ENCODE data around the gene FYB1. TPM values are rescaled to one million over a fixed set of nuclear protein-coding genes. Genes with fewer than 3 reads are reported as not detected.

FYB1 gene
- total and polyA plus RNA-seq, 2 donors, result 2.9 to 10.9 TPM

DNA sequence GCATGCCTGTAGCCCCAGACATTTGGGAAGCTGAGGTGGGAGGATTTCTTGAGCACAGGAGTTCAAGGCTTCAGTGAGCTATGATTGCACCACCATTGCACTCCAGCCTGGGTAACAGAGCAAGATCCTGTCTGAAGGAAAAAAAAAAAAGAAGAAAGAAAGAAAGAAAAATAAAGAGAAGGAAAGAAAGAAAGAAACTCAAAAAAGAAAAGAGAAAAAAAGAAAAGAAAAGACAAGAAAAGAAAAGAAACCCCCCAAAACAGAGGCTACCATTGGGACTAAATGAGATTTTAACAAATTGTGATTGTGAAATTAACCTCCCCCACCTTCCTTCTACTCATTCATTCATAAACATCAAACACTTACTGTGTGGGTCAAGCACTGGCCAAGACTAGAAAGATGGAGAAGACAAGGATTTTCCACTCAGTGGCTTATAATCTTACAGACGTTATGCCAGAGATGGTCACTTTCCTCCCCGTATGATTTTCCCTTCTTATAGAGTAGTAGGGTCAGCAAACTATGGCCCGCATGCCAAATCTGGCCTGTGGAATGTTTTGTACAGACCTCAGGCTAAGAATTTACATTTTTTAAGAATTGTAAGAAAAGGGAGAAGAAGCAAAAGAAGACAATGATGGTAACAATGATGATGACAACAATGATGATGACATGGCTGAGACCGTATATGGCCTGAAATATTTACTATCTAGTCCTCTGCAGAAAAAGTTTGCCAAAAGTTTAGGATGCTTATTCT lies 1.1 kb upstream of the FYB1 start:
- Histone ChIP-seq H3K27ac (ENCODE audit: low read depth) (no peak overlapping the region), H3K4me1 (ENCODE audit: insufficient read depth) (no peaks in the 10 kb centered on the region), H3K4me3 (ENCODE audit: low read depth, low read length) (no peak overlapping the region), H3K36me3 (ENCODE audit: insufficient read depth) (no peaks in the 10 kb centered on the region)
- 96% methylated on average over 4 of the region's 4 CpGs for WGBS
- DNase-seq (ENCODE audit: extremely low spot score), result no peak

- H3K27ac ChIP-seq (ENCODE audit: low read depth), result peak overlapping the region; percentile 47
- 46% methylated on average over 8 of the region's 8 CpGs for WGBS
- no peaks in the 10 kb centered on the region for H3K36me3 ChIP-seq (ENCODE audit: insufficient read depth)
- H3K4me1 ChIP-seq (ENCODE audit: insufficient read depth), result no peaks in the 10 kb centered on the region
- peak; percentile 39 for DNase-seq (ENCODE audit: extremely low spot score)
- H3K4me3 ChIP-seq (ENCODE audit: low read depth, low read length), result no peak overlapping the region
These were observed 621 bp downstream of the FYB1 start for GRCh38 chr5:39218482-39219402.

DNA sequence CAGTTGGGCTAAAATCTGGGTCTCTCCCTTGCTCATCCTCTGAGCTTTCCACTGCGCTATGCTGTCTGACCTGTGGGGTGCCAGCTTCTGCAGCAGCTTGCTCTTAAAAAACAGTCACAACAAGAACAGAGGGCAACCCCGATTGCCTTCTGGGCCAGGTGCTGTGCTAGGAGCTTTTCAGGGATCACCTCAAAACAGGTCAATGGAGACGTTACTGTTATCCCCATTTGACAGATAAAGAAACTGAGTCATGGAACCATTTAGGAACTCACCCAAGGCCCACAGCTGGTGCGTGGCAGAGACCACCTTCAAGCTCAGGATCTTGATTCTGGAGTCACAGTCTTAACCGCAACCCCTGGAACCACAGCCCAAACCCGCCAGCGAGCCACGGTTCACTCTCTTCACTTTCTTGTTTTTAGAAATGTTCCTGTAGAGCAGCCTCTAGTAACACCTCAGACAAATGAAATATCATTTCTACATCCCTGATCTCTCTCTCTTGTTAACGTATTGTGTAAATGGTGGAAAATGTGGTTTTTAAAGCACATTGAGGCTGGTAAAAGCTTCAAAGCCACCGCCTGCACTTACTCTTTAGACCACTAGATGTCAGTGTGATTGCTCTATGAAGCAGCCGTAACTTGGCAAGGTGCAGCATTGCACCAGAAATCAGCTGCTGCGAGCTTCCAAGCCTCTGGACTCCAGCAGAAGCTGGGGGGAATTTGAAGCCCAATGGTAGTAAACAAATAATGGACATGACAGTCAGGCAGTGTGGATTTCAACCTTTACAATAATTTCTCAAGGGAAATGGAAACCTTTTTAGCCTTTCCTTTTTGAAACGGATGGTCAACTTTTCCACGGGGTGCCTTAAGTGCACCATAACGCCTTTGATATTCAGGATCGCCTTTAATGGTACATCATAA lies 1.7 kb downstream of the FYB1 start:
- no peaks in the 10 kb centered on the region for H3K4me1 ChIP-seq (ENCODE audit: insufficient read depth)
- no peaks in the 10 kb centered on the region for H3K36me3 ChIP-seq (ENCODE audit: insufficient read depth)
- peak; percentile 37 for DNase-seq (ENCODE audit: extremely low spot score)
- H3K4me3 ChIP-seq (ENCODE audit: low read depth, low read length), result no peak overlapping the region
- 67% methylated on average over 16 of the region's 16 CpGs for WGBS
- no peak overlapping the region for H3K27ac ChIP-seq (ENCODE audit: low read depth)

DNA sequence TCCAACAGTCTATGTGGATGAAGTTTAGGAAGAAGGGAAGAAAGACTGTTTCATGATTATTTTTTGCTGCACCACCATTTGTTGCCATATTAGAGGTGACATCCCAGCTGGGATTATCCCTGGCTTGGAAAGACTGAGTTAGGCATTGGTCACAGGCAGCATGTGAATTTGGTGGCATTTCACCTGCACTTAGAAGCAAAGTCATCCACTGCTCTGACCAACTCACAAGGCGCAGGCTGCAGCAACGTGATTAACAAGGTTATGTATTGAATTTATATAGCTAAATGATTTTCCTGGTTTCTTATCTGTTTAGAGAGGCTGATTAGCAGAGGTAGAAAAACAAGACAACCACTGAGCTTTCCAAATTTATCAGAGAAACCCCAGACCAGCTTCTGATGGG lies 2.7 kb downstream of the FYB1 start:
- 73% methylated on average over 2 of the region's 2 CpGs for WGBS
- H3K4me3 ChIP-seq (ENCODE audit: low read depth, low read length), result no peak overlapping the region
- H3K36me3 ChIP-seq (ENCODE audit: insufficient read depth), result no peaks in the 10 kb centered on the region
- DNase-seq (ENCODE audit: extremely low spot score), result no peak
- no peak overlapping the region for H3K27ac ChIP-seq (ENCODE audit: low read depth)
- no peaks in the 10 kb centered on the region for H3K4me1 ChIP-seq (ENCODE audit: insufficient read depth)

GRCh38 chr5:39215857-39216256 lies 3.5 kb downstream of the FYB1 start:
- Histone ChIP-seq H3K4me3 (ENCODE audit: low read depth, low read length) (no peak overlapping the region), H3K27ac (ENCODE audit: low read depth) (no peak overlapping the region), H3K36me3 (ENCODE audit: insufficient read depth) (no peaks in the 10 kb centered on the region), H3K4me1 (ENCODE audit: insufficient read depth) (no peaks in the 10 kb centered on the region)
- 58% methylated on average over 3 of the region's 3 CpGs for WGBS
- DNase-seq (ENCODE audit: extremely low spot score), result no peak

GRCh38 chr5:39214912-39215709 lies 4.3 kb downstream of the FYB1 start:
- 83% methylated on average over 6 of the region's 6 CpGs for WGBS
- Histone ChIP-seq H3K4me1 (ENCODE audit: insufficient read depth) (no peaks in the 10 kb centered on the region), H3K27ac (ENCODE audit: low read depth) (no peak overlapping the region), H3K36me3 (ENCODE audit: insufficient read depth) (no peaks in the 10 kb centered on the region), H3K4me3 (ENCODE audit: low read depth, low read length) (no peak overlapping the region)
- no peak for DNase-seq (ENCODE audit: extremely low spot score)

- DNase-seq (ENCODE audit: extremely low spot score), result no peak
- Histone ChIP-seq H3K4me3 (ENCODE audit: low read depth, low read length) (no peak overlapping the region), H3K27ac (ENCODE audit: low read depth) (no peak overlapping the region), H3K4me1 (ENCODE audit: insufficient read depth) (no peaks in the 10 kb centered on the region), H3K36me3 (ENCODE audit: insufficient read depth) (no peaks in the 10 kb centered on the region)
- WGBS, result 81% methylated on average over 6 of the region's 6 CpGs
These were observed 5.7 kb downstream of the FYB1 start for GRCh38 chr5:39213447-39214207.

GRCh38 chr5:39211773-39212172 lies 7.6 kb downstream of the FYB1 start:
- 71% methylated on average over 3 of the region's 3 CpGs for WGBS
- no peak for DNase-seq (ENCODE audit: extremely low spot score)
- H3K36me3 ChIP-seq (ENCODE audit: insufficient read depth), result no peaks in the 10 kb centered on the region
- H3K4me1 ChIP-seq (ENCODE audit: insufficient read depth), result no peaks in the 10 kb centered on the region
- no peak overlapping the region for H3K27ac ChIP-seq (ENCODE audit: low read depth)
- H3K4me3 ChIP-seq (ENCODE audit: low read depth, low read length), result no peak overlapping the region

- 87% methylated on average over 10 of the region's 10 CpGs for WGBS
- H3K4me1 ChIP-seq (ENCODE audit: insufficient read depth), result peaks cover 1% of the 10 kb centered on the region
- H3K27ac ChIP-seq (ENCODE audit: low read depth), result no peak overlapping the region
- DNase-seq (ENCODE audit: extremely low spot score), result no peak
- H3K4me3 ChIP-seq (ENCODE audit: low read depth, low read length), result no peak overlapping the region
- no peaks in the 10 kb centered on the region for H3K36me3 ChIP-seq (ENCODE audit: insufficient read depth)
These were observed 9.4 kb downstream of the FYB1 start for GRCh38 chr5:39209924-39210323.

DNA sequence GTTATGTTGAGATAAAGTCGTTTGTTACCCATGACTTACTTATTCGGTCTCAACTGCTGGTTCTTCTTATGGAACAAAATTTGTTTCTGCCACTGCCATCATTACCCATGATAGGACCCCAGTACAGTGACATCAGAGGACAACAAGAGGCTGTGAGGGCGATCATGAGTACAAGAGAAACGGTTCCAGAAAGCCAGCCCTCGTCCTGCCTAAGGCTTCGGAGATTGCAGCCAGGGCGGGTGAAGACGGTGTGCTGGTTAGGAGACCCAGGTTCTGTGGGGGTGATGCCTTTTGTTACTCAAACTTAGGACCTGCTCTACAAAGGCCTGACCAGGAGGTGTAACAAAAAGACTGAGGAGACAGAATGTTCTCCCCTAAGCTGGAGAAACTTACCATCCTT lies 10.9 kb downstream of the FYB1 start:
- 87% methylated on average over 8 of the region's 8 CpGs for WGBS
- no peak for DNase-seq (ENCODE audit: extremely low spot score)

DNA sequence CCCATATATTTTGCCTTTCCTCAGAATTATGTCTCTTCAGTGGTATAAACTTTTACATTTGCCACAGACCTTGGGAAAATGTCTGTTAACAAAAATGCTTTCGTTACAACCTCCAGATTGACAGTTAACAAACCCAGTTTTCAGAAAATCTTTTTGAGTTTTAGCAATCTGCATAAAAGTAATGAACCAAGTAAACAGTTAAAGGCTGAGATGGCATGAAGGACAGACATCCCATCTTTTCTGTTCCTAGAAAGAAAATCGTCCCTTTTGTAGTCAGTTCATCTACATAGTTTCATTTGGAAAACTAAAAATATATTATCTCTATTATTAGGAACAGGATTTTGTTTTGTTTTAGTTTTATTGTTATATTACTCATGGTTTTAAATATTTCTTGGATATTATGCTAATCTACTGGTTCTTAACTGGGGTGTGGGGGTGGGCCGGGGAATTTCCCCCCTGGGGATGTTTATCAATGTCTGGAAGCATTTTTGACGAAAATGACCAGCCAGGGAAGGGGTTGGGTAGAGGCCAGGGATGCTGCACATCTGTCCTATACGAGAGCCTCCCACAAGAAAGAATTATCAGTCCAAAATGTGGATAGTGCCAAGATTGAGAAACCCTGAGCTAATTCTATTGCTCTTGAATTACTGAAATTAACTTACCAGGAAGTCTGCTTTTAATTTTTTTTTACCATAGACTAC lies 11.9 kb downstream of the FYB1 start:
- Histone ChIP-seq H3K4me1 (ENCODE audit: insufficient read depth) (peaks cover 1% of the 10 kb centered on the region), H3K36me3 (ENCODE audit: insufficient read depth) (no peaks in the 10 kb centered on the region), H3K27ac (ENCODE audit: low read depth) (no peak overlapping the region), H3K4me3 (ENCODE audit: low read depth, low read length) (no peak overlapping the region)
- DNase-seq (ENCODE audit: extremely low spot score), result no peak
- 42% methylated on average over 5 of the region's 5 CpGs for WGBS

More for the DNA sequence above, 10.9 kb downstream of the FYB1 start:
- no peak overlapping the region for H3K27ac ChIP-seq (ENCODE audit: low read depth)
- H3K4me3 ChIP-seq (ENCODE audit: low read depth, low read length), result no peak overlapping the region
- peaks cover 1% of the 10 kb centered on the region for H3K4me1 ChIP-seq (ENCODE audit: insufficient read depth)
- H3K36me3 ChIP-seq (ENCODE audit: insufficient read depth), result no peaks in the 10 kb centered on the region
